GM18870 (cell line): ENCODE data around the gene VIM.
"Not testable (repeated sequence)": the region's sequence is repeated elsewhere in the genome, so short reads cannot be mapped to it uniquely, and the experiment has no call there.

Experiments used
- ATAC-seq: cut with Tn5 transposase; IDR thresholded peaks from one replicate; pipeline ENCODE4 v1.9.1; 2021; ENCODE audit warnings: moderate library complexity; ENCODE audit not compliant: unreplicated experiment

Gene VIM

DNA sequence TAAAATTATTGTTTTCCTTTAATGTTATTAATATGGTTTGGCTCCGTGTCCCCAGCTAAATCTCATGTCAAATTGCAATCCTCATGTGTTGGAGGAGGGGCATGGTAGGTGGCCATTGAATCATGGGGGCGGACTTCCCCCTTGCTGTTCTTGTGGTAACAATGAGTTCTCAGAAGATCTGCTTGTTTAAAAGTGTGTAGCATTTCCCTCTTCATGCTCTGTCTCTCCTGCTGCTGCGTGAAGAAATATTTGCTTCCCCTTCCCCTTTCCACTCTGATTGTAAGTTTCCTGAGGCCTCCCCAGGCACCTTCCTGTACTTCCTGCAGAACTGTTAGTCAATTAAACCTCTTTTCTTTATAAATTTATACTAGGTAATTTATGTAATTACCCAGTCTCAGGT is 27.5 kb downstream of the VIM start:
- ATAC-seq: no peak

DNA sequence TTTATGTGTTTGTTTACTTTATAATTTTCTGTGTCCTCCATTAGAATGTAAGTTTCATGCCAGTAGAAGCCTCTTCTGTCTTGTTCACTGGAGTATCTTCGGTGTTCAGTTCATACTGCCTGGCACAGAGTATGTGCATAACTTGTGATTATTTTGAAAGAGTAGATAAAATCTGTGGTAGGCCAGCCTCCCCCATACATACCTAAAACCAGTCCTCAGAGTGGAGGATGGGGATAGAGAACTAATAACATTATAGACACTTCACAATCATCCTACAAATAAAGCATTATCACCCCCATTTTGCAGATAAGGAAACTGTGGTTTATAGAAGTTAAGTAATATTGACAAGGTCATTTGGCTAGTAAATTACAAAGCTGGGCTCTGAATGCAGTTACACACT is 28.0 kb downstream of the VIM start:
- ATAC-seq: no peak

DNA sequence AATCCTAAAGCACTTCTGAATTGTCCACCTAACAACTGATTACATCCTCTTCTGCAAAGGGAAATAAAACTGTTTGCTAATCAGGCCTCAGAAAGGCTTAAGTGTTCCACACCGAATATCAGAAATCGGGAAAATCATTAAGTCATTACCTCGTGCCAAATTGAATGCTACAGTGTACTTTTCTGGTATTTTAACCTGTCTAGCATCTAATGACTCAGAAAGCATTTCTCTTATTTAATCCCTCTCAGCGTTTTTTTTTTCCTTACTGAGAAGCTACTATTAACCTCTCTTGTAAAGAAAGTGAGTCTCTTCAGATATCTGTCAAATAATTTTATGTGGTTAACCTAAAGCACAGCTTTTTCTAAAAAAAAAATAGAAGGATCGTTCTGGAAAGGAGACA is 28.6 kb downstream of the VIM start:
- no peak for ATAC-seq

DNA sequence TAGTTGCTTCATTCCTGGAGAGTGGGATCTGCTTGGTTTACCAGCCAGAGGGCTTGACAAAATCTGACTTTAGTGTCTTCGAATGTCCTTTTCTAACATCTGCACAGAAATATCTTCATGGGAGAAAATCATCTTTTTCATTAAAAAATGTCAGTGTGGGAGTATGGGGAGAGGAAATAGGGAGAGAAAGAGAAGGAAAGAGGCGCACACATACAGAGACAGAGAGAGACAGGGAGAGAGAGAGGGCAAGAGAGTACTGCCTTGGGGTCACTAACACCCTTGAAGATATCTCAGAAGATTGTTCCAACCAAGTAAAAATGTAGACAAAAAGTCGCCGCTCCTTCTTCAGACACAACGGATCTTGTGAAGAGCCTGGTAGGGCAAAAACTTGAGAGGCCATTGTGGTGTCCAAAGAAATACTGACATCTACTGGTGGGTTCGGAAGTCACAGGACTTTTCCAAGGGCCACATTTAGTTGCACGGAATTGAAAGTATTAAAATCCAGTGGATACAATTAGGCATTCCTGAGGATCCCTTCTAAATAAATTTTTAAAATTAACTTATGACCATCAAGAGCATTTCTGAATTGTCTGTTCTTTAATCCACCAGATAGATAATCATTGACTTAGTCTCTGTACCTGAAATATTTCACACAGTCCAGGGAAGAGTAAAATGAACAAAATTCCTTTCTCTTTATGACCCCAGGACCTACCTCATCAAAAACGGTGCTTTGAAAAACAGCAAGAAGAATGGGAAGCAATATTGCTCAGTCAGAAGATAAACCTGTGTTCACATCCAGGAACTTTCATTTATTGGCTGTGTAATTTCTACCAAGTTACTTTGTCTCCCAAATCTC is 29.7 kb downstream of the VIM start:
- no peak for ATAC-seq

DNA sequence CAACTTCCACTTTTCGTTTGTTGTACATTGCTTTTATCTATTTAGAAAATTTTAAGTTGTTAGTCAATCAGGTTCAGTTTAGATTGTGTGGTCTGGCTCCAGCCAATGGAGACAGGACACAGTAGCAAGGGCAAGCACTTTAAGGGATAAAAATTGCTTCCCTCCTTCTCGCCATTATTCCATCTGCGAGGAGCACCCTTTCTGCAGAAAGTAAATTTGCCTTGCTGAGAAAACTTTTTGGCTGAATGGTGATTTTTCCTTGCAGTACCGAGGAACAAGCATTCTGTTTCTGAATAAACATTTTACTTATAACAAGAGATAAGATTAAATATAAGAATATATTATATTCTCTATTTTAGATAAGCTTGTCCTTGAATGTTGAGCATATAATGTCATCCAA is 34.5 kb downstream of the VIM start:
- no peak for ATAC-seq

DNA sequence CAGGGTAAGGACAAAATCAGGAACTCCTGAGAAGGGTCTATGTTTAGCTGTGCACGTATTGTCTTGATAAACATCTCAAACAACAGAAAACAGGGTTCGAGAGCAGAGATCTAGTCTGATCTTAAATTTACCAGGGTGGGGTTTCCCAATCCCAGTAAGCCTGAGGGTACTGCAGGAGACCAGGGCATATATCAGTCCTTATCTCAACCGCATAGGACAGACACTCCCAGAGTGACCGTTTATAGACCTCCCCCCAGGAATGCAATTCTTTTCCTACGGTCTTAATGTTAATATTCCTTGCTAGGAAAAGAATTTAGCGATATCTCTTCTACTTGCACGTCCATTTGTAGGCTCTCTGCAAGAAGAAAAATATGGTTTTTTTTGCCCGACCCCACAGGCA is 35.5 kb downstream of the VIM start:
- no peak for ATAC-seq

DNA sequence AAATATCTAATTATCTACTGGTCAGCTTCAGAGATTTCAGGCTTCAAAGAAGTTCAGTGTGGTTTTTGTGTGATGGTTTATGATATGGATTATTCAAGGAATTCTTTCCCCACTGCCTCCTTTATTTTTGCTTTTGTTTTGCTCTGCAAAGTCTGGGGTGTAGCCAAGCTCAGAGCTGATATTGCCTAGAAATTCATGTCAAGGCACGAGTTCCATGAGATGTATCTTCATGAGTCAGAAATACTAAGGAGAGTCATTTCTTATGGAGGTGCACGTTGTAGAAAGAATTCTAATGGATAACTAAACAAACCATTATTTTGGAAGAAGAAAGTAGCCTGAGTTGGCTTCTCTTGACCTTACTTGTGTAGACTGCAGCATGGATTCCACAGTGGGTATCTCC is 37.4 kb downstream of the VIM start:
- ATAC-seq: no peak

DNA sequence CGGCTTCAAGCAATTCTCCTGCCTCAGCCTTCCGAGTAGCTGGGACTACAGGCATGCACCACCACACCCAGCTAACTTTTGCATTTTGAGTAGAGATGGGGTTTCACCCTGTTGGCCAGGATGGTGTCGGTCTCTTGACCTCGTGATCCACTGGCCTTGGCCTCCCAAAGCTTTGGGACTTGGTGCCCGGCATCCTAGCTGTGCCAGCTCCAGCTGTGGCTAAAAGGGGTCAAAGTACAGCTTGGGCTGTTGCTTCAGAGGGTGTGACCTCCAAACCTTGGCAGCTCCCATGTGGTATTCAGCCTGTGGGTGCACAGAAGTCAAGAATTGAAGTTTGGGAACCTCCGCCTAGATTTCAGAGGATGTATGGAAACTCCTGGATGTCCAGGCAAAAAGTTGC is 38.5 kb downstream of the VIM start:
- not testable (repeated sequence) for ATAC-seq

DNA sequence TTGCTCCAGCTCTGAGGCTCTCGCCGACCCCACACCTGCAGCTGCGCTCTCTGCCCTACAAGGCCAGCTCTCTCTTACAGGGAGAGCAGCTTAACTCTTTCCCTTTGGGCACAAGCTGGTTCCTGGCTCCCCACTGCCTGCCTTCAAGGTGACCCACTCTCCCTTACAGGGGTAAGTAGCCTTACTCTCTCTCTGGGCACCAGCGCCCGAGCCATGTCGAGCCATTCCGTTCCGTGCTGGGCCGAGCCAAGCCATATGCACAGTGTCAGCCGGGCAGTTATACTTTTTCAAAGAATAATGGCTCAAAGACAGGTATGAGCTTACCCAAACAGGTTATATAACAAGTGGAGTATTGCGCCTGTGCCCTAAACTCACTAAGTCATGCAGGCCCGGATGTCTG is 44.6 kb downstream of the VIM start:
- no peak for ATAC-seq

DNA sequence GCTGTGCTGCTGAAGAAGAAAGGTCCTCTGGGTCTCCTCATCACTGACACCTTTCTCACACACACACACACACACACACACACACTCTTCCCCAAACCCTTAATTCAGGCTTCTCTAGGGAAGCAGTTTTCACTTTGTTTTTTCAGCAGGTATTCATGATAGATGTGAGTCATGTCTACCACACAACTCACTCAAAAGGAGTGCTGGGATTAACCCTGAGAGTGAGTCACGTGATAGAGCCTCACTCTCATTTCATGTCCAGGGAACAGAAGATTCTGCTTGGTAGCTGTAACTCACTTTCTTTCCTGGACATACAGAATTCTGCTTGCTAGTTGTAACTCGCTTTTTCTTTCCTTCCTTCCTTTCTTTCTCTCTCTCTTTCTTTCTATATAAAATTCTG is 45.4 kb downstream of the VIM start:
- ATAC-seq: no peak

DNA sequence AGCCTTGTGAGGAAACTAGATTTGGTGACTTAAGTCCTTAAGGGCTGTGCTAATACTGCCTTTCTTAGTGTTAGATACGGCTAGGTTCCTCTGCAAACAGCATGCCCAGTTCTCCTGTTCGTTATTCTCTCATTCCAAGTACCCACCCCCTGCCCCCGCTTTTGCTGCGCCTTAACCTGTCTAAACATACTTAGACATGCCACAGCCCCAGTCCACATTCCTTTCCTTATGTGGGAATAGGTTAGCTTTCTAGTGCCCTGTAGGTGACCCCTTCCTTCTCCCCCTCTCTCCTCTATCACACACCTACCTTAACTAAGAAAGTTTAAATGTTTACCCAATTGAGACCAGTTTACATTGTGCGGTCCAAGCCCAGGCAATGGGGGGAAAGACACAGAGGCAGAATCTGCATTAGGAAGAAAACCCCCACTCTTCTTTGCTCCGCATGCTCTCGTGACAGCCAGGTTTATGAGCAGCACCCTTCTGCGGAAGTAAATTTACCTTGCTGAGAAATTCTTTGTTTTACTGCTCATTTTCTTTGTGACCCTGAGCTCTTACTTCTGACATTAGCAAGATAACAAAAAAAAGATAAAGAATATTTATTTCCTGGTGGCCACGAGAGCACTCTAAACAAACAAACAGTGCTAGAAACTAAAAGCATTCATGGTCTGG is 48.8 kb downstream of the VIM start:
- no peak for ATAC-seq

DNA sequence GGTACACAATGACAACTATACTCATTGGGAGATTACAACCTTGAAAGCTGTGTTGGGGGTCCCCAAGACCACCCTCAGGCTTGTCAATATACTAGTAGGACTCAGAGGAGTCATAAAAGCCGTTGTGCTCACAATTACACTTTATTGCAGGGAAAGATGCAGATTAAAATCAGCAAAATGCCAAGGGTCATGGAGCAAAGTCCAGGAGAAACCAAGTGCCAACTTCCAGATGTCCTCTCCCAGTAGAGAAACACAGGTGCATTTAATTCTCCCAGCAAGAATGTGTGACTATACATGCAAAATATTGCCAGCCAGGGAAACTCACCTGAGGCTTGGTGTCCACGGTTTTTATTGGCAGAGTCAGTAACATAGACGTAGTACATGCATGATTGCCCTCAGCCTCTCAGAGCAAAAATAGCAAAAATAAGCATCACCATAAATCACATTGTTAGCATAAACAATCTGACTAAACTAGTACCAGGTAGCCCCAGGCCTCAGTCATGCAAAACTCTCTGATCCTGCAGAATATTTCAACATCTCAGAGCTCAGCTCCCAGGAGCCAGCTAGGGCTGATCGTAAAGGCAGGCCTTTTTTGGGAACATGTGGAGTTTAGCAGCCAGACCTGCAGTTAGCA is 50.7 kb downstream of the VIM start:
- no peak for ATAC-seq

DNA sequence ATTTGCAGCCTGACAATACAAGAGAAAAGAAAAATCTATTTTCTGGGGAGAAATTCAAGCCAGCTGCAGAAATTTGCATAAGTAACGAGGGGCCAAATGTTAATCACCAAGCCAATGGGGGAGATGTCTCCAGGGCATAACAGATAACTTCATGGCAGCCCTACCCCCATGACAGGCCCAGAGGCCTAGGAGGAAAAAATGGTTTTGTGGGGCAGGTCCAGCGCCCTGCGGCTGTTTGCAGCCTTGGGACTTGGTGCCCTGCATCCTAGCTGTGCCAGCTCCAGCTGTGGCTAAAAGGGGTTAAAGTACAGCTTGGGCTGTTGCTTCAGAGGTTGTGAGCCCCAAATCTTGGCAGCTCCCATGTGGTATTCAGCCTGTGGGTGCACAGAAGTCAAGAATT is 54.3 kb downstream of the VIM start:
- no peak for ATAC-seq

DNA sequence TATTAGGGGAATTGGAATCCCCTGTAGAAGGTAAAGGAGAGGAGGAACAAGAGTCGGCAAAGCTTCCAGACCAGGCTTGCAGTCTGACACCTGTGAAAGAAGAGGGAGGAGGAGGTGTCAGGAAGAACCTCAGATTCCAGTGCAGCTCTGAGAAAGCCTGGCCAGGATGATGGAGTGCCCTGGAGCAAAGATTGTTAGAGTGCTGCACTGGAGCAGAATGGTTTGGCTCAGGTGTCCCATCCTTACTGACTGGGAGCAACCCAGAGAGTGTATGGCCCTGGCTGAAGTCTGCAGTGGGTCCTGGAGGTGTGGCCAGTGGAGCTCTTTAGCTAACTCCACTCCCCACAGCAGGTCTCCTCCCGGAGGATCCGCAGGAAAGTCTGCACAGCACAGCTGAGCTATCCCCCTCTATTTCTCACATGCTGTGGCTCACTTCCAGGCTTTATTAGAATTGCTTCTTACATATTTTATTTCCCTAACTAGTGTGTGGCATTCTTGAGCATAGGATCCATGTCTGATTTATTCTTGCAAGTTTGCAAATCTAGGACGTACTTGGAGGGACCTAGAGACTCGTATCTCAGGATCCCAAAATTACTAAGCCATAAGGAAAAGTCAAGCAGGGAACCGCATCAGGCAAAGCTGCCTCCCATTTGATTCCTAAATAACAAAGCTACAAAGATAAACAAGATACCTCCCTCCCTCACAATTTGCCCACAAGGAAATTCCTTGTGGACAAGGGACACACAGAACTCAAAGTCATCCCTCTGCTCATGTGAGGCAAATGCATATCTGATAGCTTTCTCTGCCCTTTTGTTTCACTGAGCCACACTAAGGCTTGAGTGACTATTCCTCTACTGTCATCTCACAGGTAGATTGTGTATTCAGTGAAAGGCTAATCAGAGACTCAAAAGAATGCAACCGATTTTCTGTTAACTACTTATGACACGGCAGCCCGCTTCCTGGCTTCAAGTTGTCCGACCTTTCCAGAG is 58.8 kb downstream of the VIM start:
- ATAC-seq: no peak
